HepG2 (cell line): ENCODE data around the gene BTBD6. TPM values are rescaled to one million over a fixed set of nuclear protein-coding genes. Genes with fewer than 3 reads are reported as not detected.
A peak's percentile ranks its signal among the peaks of the same experiment; 100 is the strongest.

Experiments
- ATAC-seq: fragments of 200-7000 bp; cut with Tn5 transposase; 3 replicates; pipeline ENCODE4 v1.9.1; 2020; ENCODE audit warnings: mild to moderate bottlenecking, moderate library complexity
- BruUV-seq: library from RNA; stranded (reverse); fragments of 400-500 nt; replicated peaks from 2 replicates; lab custom pipeline; 2021; lab: Mats Ljungman, UMichigan
- CTCF ChIA-PET: fragments of 300-600 bp; formaldehyde crosslinking; extraction: SDS; loops from one replicate; lab custom pipeline; 2021; ENCODE audit warnings: low total read pairs, inconsistent platforms, low intra/inter-chr PET ratio; lab: Yijun Ruan, JAX
- POLR2A ChIA-PET: fragments of 350-600 bp; sonication (Branson Sonifier 250); formaldehyde crosslinking; loops from one replicate; lab custom pipeline; 2020; ENCODE audit warnings: antibody characterized with exemption, inconsistent platforms; lab: Yijun Ruan, JAX
- DNase-seq: peaks from one replicate; pipeline ENCODE4 v3.0.0-alpha.2; 2015; ENCODE audit warnings: low spot score
- FAIRE-seq: peaks from 3 replicates; lab custom pipeline; 2011; peaks lifted over from hg19 to GRCh38; lab: Jason Lieb, UNC
- H2AFZ ChIP-seq: one replicate; pipeline ENCODE4 v1.6.1; 2011; ENCODE audit warnings: low read length, inconsistent platforms
- H3K27ac ChIP-seq: fragments of 300-600 bp; 3 replicates; pipeline ENCODE4 v1.8.0; 2011; ENCODE audit warnings: mixed run types, mild to moderate bottlenecking, mixed read lengths, low read length, inconsistent platforms; ENCODE audit not compliant: insufficient read depth; ENCODE audit errors: extremely low read length
- H3K27me3 ChIP-seq, 2 experiments: fragments of 200-600 bp in 1 of 2; 2 replicates in 1 of 2; 3 replicates in 1 of 2; pipeline versions ENCODE4 v1.6.0 to v1.8.0; 2011; ENCODE audit warnings: low read length in 2 of 2, mild to moderate bottlenecking in 2 of 2, moderate library complexity in 2 of 2, inconsistent platforms in 1 of 2; ENCODE audit not compliant: insufficient read depth in 2 of 2, control insufficient read depth in 1 of 2
- H3K36me3 ChIP-seq, 2 experiments: fragments of 200-600 bp in 1 of 2; replicated peaks in 1 of 2; 2 replicates in 1 of 2; 3 replicates in 1 of 2; pipeline versions ENCODE4 v1.5.1 to v1.8.0; 2011; ENCODE audit warnings: low read length in 2 of 2, inconsistent platforms in 1 of 2; ENCODE audit not compliant: insufficient read depth in 2 of 2, control insufficient read depth in 1 of 2
- H3K4me1 ChIP-seq: 2 replicates; pipeline ENCODE4 v1.5.1; 2012; ENCODE audit warnings: low read length, inconsistent platforms; ENCODE audit not compliant: insufficient read depth
- H3K4me2 ChIP-seq: 2 replicates; pipeline ENCODE4 v1.6.0; 2011; ENCODE audit warnings: low read depth, low read length, inconsistent platforms
- H3K4me3 ChIP-seq, 3 experiments: fragments of 200-600 bp in 1 of 3; sonication (generic), shearing (Covaris generic) in 1 of 3; replicated peaks in 1 of 3; 2 replicates each; pipeline ENCODE4 v1.5.1; 2011 to 2016; ENCODE audit warnings: low read length in 3 of 3, inconsistent platforms in 2 of 3, low read depth in 2 of 3, mild to moderate bottlenecking in 2 of 3, control low read depth in 1 of 3, mixed read lengths in 1 of 3; ENCODE audit not compliant: insufficient read depth in 1 of 3
- H3K79me2 ChIP-seq: one replicate; pipeline ENCODE4 v1.6.1; 2011; ENCODE audit warnings: low read length, inconsistent platforms; ENCODE audit not compliant: insufficient read depth
- H3K9ac ChIP-seq: 2 replicates; pipeline ENCODE4 v1.6.0; 2011; ENCODE audit warnings: mild to moderate bottlenecking, low read depth, low read length, inconsistent platforms; ENCODE audit not compliant: insufficient read depth
- H3K9me3 ChIP-seq: 2 replicates; pipeline ENCODE4 v1.5.1; 2012; ENCODE audit warnings: mild to moderate bottlenecking, low read length
- H4K20me1 ChIP-seq: 2 replicates; pipeline ENCODE4 v1.6.0; 2011; ENCODE audit warnings: inconsistent platforms, mild to moderate bottlenecking, low read length, moderate library complexity; ENCODE audit not compliant: insufficient read depth
- CENPT ChIP-seq: sonication (generic); formaldehyde crosslinking; IDR thresholded peaks from 2 replicates; pipeline ENCODE4 v1.8.0; 2022; ENCODE audit warnings: low read depth, mild to moderate bottlenecking, moderate library complexity, missing genetic modification reagents
- CSRNP1 ChIP-seq: sonication (generic); formaldehyde crosslinking; IDR thresholded peaks from 2 replicates; pipeline ENCODE4 v1.8.1; 2023; ENCODE audit warnings: mild to moderate bottlenecking, missing genetic modification reagents
- ETV5 ChIP-seq: IDR thresholded peaks from 2 replicates; pipeline ENCODE4 v1.6.1; 2018; ENCODE audit warnings: missing biosample characterization, missing genetic modification reagents, inconsistent platforms, borderline replicate concordance
- FOSL1 ChIP-seq: sonication (generic); formaldehyde crosslinking; IDR thresholded peaks from 2 replicates; pipeline ENCODE4 v1.9.0; 2021; ENCODE audit warnings: missing genetic modification reagents, borderline replicate concordance
- FOSL2 ChIP-seq: sonication (generic); formaldehyde crosslinking; IDR thresholded peaks from 2 replicates; pipeline ENCODE4 v1.4.0; 2020; ENCODE audit warnings: missing genetic modification reagents
- GABPA ChIP-seq, 2 experiments: IDR thresholded peaks; 2 replicates each; pipeline ENCODE4 v1.6.1; 2011 to 2016; ENCODE audit warnings: low read depth in 2 of 2, low read length in 1 of 2, missing biosample characterization in 1 of 2, missing genetic modification characterization in 1 of 2
- GABPB1 ChIP-seq: IDR thresholded peaks from 2 replicates; pipeline ENCODE4 v1.6.1; 2016; ENCODE audit warnings: mild to moderate bottlenecking, missing genetic modification reagents, moderate library complexity, missing compliant biosample characterization
- HNRNPL ChIP-seq: fragments of 200-400 bp; formaldehyde crosslinking; IDR thresholded peaks from 2 replicates; pipeline ENCODE4 v1.6.1; 2017; ENCODE audit warnings: mild to moderate bottlenecking, low read depth, low read length
- HOXA3 ChIP-seq: sonication (generic); formaldehyde crosslinking; IDR thresholded peaks from 2 replicates; pipeline ENCODE4 v1.5.0; 2020; ENCODE audit warnings: missing genetic modification reagents
- NKX3-1 ChIP-seq: sonication (generic); formaldehyde crosslinking; IDR thresholded peaks from 2 replicates; pipeline ENCODE4 v1.5.0; 2020; ENCODE audit warnings: missing genetic modification reagents
- NRL ChIP-seq: sonication (generic); formaldehyde crosslinking; IDR thresholded peaks from 2 replicates; pipeline ENCODE4 v1.5.0; 2020; ENCODE audit warnings: missing genetic modification reagents, mild to moderate bottlenecking, moderate library complexity, borderline replicate concordance
- PITX1 ChIP-seq: sonication (generic); formaldehyde crosslinking; IDR thresholded peaks from 2 replicates; pipeline ENCODE4 v1.5.1; 2020; ENCODE audit warnings: mild to moderate bottlenecking, missing genetic modification reagents
- RAD21 ChIP-seq: fragments of 450-650 bp; formaldehyde crosslinking; IDR thresholded peaks from 2 replicates; pipeline ENCODE4 v1.5.0; 2020; ENCODE audit warnings: mild to moderate bottlenecking
- SAP130 ChIP-seq: IDR thresholded peaks from 2 replicates; pipeline ENCODE4 v1.6.1; 2016; ENCODE audit warnings: low read depth
- SNAI1 ChIP-seq: sonication (generic); formaldehyde crosslinking; IDR thresholded peaks from 2 replicates; pipeline ENCODE4 v1.5.0; 2020; ENCODE audit warnings: mild to moderate bottlenecking, missing genetic modification reagents, borderline replicate concordance
- TCF7 ChIP-seq: sonication (generic); IDR thresholded peaks from 2 replicates; pipeline ENCODE4 v1.6.1; 2016; ENCODE audit warnings: antibody characterized with exemption, low read depth
- TOE1 ChIP-seq: sonication (generic); formaldehyde crosslinking; IDR thresholded peaks from 2 replicates; pipeline ENCODE4 v1.4.0; 2020; ENCODE audit warnings: mild to moderate bottlenecking, missing genetic modification reagents
- TRIM22 ChIP-seq: fragments of 450-650 bp; IDR thresholded peaks from 2 replicates; pipeline ENCODE4 v1.6.1; 2017
- ZNF20 ChIP-seq: sonication (generic); formaldehyde crosslinking; IDR thresholded peaks from 2 replicates; pipeline ENCODE4 v1.4.0; 2020; ENCODE audit warnings: mild to moderate bottlenecking, moderate library complexity, missing genetic modification reagents
- ZNF282 ChIP-seq: fragments of 450-650 bp; IDR thresholded peaks from 2 replicates; pipeline ENCODE4 v1.6.1; 2018; ENCODE audit not compliant: partially characterized antibody
- ZNF777 ChIP-seq: sonication (generic); formaldehyde crosslinking; IDR thresholded peaks from 2 replicates; pipeline ENCODE4 v1.4.0; 2020; ENCODE audit warnings: missing genetic modification reagents
- WGBS: methylation state at CpG from one replicate; pipeline ENCODE4 v1.1.6; 2017; ENCODE audit warnings: low lambda C conversion rate; 5-methylcytosine and 5-hydroxymethylcytosine counted together
- in situ Hi-C: cut with HindIII; loops from 2 replicates; pipeline ENCODE4 v1.10.0; 2017; ENCODE audit warnings: low pct_unique_long_range_greater_than_20kb; ENCODE audit not compliant: extremely low pct_ligation_motif_present
- intact Hi-C: fragments of 100-400 bp; cut with micrococcal nuclease; formaldehyde crosslinking; loops from one replicate; pipeline ENCODE4 v1.10.0; 2022; ENCODE audit not compliant: unreplicated experiment
- polyA plus RNA-seq, 8 experiments: library from polyadenylated mRNA; depleted of rRNA in 3 of 8; stranded (reverse) in 7 of 8; unstranded in 1 of 8; fragments of >200 nt; fragmentation: Illumina TruSeq in 4 of 8; extraction: Trizol in 4 of 8; gene quantifications; 2 replicates each; pipeline versions ENCODE4 v1.2.1 to v1.2.3, GENCODE V29; 2011 to 2016; ENCODE audit warnings: low read depth in 4 of 8, missing spikeins in 1 of 8, mixed read lengths in 1 of 8; ENCODE audit not compliant: insufficient read depth in 1 of 8
- total RNA-seq, 5 experiments: library from RNA; depleted of rRNA; stranded (reverse); fragments of >200 nt; fragmentation: Illumina TruSeq; extraction: Trizol; gene quantifications; 2 replicates each; pipeline ENCODE4 v1.2.3, GENCODE V29; 2016; ENCODE audit warnings: low read depth in 1 of 5

Gene BTBD6
- total and polyA plus RNA-seq, 2 of the 13 experiments (the other 11 are each of a cell fraction or from before 2014, with no cell fraction given) = not detected

- TF ChIP-seq ZNF20 (CRISPR knock-in tag) (no peak), CSRNP1 (CRISPR knock-in tag) (no peak), ZNF282 (no peak), NKX3-1 (no peak), ZNF777 (CRISPR knock-in tag) (no peak)
Observed at GRCh38 chr14:105198588-105198987, 49.7 kb upstream of the BTBD6 start (continued).

GRCh38 chr14:105199093-105199492 is 49.2 kb upstream of the BTBD6 start:
- Histone ChIP-seq H3K9ac (no peak overlapping the region), H3K4me3 (peak overlapping the region in 2 of 3 experiments; percentile 16 to 48; a peak in 3 of 6 replicates), H2AFZ (no peak overlapping the region), H3K4me1 (peaks cover 46% of the 10 kb centered on the region), H3K9me3 (no peaks in the 10 kb centered on the region), H3K4me2 (peak overlapping the region; percentile 75), H4K20me1 (no peaks in the 10 kb centered on the region), H3K27me3 (peaks cover 23 to 82% of the 10 kb centered on the region in 2 experiments), H3K79me2 (no peaks in the 10 kb centered on the region), H3K27ac (no peak overlapping the region), H3K36me3 (no peaks in the 10 kb centered on the region)
- no CpG with 5 or more reads among the region's 18 CpGs for WGBS
- CTCF ChIA-PET = no interaction called here
- no peak for FAIRE-seq
- peak; percentile 4 for ATAC-seq
- no peak for DNase-seq
- POLR2A ChIA-PET = no interaction called here
- BruUV-seq = no TSS peak
- in situ Hi-C loops = no loop called here
- intact Hi-C loops = no loop called here
- peak; percentile 52 for TF ChIP-seq SAP130 (CRISPR knock-in tag)
- no peak for TF ChIP-seq HNRNPL
- TF ChIP-seq RAD21 (CRISPR knock-in tag) = no peak
- TF ChIP-seq GABPA (IDR thresholded peaks at IDR 0.05; ENCODE audit: low read depth, low read length) = peak; percentile 26; the same call in 1 of the 2 replicates
- TF ChIP-seq GABPA (CRISPR knock-in tag; IDR thresholded peaks at IDR 0.05; ENCODE audit: low read depth) = peak; percentile 73
- TF ChIP-seq GABPB1 = peak; percentile 69; the same call in 1 of the 2 replicates
- no peak for TF ChIP-seq SNAI1
- TF ChIP-seq FOSL1 (CRISPR knock-in tag) = 0 out of 2 replicates have a peak, but pooled peaks have one; percentile 13
- no peak for TF ChIP-seq TOE1 (CRISPR knock-in tag)
- peak; percentile 76 for TF ChIP-seq FOSL2 (CRISPR knock-in tag)
- peak; percentile 46; the same call in 1 of the 2 replicates for TF ChIP-seq NRL
- TF ChIP-seq TRIM22 = no peak
- TF ChIP-seq HOXA3 (CRISPR knock-in tag) = peak; percentile 21; the same call in 1 of the 2 replicates
- TF ChIP-seq CENPT (CRISPR knock-in tag) = no peak
- no peak for TF ChIP-seq TCF7
- TF ChIP-seq PITX1 = no peak
- peak; percentile 65; the same call in 1 of the 2 replicates for TF ChIP-seq ETV5
